ENCODE data around the gene ZNF425.
"Not testable (repeated sequence)": the region's sequence is repeated elsewhere in the genome, so short reads cannot be mapped to it uniquely, and the experiment has no call there.

ZNF425 gene

DNA sequence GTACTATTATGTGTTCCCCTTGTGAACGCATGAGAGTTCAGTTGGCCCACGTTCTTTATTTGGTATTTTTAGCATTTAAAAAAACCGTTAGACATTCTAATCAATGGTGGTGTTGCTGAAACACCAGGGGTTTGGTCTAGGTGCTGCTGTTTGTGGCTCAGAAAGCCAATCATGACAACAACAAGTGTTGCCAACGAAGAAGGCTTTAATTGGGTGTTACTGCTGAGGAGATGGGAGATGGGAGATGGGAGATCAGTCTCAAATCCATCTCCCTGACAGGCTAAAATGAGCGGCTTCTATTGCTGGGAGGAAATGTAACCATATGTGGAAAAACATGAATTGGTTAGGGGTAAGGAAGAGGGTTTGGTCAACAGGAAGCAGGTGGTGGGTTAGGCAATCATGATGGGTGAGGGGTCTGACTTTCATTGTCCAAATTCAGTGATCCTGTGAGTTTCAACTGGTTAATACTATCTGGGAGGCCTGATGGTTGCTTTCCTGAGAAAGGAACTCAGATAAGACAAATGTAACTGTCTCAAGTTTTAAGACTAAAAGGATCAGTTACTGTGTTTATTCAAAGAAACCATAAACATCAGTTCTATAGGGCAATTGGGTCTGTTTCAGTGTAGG is 4.6 kb upstream of the ZNF425 start:
- DNase-seq, result no peak

DNA sequence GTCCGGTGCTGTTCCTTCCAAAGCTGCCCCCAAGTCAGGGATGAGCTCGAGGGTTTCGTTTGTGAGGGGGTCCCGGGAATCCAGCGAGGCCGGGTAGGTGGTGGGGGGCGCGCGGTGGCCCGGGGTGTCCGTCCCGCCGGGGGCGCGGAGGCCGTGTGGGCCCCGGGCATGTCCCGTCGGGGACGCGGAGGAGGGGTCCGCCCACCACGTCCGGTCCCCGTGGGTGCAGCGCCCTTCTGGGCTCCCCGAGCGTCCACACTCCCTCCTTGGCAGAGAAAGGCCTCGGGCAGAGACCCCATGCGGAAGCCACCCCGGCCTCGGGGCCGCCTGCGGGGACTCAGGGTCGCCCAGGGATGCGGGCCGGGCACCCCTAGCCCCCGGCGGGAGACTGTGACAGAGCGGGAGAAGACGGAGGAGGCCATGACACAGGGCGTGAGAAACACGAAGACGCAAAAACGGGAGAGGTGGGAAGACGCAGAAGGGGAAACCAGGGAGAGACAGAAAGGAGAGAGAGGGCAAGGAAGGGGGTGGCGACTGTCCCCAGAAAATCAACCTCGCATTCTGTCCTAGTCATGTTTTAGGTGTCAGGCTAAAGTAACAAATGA is 640 bp upstream of the ZNF425 start:
- DNase-seq, result peak; percentile 75

DNA sequence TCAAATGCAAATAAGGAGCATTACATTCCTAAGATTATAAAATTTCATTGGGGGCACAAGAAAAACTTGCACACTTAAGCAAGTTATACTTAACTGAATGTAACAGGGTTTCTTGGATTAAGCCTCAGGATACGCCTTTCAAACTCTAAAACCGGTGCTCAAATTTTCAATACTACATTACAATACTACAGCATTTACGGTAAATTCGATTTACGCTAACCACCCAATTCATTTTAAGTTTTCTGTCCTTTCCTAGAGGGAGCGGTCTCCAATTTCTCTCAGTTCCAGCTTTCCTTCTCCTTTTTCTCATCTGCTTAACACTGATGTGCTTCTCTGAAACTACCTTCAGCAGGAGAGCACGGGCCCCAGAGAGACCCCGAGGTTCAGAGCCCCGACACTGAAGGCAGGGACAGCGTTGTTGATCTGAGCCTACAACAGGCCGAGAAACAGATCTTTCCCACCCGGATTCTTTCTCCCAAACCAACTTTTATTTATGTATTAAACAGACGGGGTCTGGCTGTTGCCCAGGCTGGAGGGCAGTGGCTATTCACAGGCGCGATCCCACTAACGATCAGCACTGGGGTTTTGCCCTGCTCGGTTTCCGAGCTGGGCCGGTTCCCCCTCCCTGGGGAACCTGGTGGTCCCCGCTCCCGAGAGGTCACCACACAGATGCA is 798 bp downstream of the ZNF425 start:
- no peak for DNase-seq

DNA sequence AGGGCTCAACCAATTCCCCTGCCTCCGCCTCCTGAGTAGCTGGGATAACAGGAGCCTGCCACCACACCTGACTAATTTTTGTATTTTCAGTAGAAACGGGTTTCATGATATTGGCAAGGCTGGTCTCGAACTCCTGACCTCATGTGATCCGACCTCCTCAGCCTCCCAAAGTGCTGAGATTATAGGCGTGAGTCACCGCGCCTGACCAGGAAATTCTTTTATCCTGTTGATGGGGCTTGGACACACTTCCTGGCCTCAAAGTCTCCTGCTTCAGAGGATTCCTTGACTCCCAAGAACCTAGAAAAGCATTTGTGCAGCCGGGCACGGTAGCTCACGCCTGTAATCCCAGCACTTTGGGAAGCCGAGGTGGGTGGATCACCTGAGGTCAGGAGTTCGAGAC is 16.2 kb downstream of the ZNF425 start:
- DNase-seq, result no peak

DNA sequence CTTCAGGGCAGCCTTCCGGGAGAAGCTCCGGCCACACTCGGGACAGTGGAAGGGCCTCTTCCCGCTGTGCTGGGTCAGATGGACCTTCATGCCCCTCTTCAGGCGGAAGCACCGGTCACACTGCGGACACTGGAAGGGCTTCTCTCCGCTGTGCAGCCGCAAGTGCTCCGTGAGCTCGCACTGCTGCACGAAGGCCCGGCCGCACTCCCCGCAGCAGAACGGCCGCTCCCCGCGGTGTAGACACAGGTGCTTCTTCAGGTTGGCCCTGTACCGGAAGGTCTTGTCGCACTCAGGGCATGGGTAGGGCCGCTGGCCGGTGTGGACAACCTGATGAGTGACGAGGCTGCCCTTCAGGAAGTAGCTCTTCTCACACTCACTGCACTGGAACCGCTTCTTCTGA is 21.4 kb downstream of the ZNF425 start:
- DNase-seq, result no peak

DNA sequence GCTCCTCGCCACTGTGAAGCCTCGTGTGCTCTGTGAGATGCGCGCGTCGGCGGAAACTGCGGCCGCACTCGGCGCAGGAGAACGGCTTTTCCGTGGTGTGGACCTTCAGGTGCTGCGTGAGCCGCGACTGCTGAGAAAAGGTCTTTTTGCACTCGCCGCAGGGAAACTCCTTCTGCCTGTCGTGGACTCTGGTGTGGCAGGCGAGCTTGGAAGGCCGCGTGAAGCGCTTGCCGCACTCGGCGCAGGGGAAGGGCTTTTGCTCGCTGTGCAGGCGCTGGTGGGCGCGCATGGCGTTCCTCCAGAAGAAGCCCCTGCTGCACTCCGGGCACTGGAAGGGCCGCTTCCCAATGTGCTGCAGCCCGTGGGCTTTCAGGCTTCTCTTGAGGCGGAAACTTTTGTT is 21.9 kb downstream of the ZNF425 start:
- no peak for DNase-seq

DNA sequence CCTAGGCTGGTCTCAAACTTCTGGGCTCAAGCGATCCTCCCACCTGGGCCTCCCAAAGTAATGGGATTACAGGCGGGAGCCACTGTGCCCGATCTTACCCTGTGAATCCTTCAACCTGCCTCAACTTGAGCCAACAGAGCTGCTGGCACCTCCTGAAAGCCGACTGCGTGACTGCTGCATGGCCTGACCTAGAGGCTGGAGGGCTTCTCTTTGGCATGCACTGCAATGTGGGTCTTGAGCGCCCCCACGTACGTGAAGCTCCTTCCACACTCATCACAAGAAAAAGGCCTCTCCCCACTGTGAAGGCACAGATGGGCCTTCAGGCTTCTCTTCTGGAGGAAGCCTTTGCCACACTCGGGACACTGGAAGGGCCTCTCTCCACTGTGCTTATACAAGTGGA is 22.7 kb downstream of the ZNF425 start:
- no peak for DNase-seq

DNA sequence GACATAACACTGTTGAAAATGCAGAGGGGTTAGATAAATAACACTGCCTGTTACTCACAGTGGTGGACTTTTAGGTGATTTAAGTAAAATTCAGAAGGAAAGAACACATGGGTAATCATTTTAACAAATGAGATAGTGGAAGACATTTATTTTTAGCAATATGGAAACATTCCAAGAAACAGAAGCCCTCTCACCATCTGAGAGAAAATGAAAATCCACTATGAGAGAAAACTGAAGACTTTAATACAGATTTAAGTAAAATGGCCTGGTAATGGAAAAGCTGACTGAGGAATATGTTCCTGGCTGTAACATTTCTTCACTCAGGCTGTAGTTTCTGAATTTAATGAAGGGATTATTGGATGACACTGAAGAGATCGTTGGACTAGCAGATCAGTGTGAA is 23.5 kb downstream of the ZNF425 start:
- DNase-seq, result no peak

DNA sequence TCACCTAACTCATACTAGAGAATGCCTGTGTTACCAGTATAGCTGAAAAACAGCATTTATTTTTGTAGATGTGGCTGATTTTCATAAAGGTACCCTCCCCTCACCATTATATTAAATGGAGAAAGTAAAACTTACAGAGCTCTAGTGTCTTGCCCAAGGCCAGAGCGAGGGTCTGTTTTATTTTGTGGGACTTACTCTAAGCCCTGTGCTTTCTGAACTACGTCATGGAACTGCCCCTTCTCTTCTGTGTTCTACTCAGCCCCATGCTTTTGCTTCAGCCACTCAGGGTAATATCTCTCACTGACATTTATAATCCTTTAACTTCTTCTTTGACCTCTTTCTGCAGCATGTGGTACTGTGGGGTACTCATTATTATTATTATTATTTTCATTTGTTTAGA is 25.3 kb downstream of the ZNF425 start:
- DNase-seq, result no peak

DNA sequence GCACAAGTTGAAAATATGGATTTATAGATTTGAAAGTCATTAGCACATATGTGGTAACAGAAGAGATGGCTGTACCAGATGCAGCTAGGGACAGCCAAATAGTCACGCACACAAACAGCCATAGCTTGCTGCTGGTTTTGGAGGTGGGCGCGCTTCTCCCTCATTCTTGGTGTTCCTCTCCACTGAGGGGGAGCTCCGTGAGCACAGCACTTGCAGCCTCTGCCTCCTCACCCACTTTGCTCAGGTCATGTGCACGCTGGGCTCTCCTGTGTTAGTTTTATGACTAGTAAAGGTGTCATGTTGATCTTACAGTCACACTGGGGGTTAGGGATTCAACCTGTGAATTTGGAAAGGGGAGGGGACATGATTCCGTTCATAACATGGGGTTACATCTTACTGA is 27.1 kb downstream of the ZNF425 start:
- DNase-seq, result no peak

DNA sequence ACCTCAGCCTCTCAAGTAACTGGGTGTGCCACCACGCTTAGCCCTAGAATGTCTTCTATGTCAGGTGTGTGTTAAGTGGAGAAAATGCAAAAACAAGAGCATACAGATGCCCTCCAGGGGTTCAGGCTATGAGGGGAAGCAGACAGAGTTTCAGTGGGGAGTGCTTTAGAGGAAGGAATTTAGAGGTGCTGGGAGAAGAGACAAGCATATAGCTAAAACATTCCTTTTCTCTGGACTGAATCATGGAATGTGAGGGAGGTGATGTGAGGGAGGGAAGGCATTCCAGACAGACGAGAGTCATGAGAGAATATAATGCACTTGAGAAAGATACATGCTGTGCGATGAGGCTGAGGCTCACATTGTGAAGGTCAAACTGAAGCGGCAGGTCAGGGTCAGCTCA is 29.0 kb downstream of the ZNF425 start:
- no peak for DNase-seq

DNA sequence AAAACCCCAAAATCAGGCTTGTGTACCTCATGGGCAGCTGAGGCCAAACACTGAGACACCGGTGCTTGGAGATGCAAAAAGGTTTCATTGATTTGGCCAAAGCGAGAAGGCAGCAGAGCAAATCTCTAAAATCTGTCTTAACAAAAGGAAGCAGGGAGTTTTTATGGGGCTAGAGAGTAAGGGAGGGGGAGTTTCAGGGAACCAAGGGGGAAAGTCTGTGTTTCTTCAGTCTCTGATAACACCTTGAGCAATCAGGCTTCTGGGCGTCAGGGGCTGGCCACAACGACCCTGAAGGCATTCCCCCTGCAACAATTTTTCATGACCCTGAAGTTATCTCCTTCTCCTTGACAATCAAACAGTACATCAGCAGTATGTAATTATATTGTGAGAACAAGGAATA is 32.9 kb downstream of the ZNF425 start:
- DNase-seq, result no peak

DNA sequence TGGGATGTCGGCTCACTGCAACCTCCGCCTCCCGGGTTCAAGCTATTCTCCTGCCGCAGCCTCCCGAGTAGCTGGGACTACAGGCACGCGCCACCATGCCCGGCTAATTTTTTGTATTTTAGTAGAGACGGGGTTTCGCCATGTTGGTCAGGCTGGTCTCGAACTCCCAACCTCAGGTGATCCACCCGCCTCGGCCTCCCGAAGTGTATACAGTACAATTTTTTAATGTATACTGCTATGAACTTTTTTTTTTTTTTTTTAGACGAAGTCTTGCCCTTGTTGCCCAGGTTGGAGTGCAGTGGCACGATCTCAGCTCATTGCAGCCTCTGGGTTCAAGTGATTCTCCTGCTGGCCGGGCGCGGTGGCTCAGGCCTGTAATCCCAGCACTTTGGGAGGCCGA is 33.9 kb downstream of the ZNF425 start:
- not testable (repeated sequence) for DNase-seq

DNA sequence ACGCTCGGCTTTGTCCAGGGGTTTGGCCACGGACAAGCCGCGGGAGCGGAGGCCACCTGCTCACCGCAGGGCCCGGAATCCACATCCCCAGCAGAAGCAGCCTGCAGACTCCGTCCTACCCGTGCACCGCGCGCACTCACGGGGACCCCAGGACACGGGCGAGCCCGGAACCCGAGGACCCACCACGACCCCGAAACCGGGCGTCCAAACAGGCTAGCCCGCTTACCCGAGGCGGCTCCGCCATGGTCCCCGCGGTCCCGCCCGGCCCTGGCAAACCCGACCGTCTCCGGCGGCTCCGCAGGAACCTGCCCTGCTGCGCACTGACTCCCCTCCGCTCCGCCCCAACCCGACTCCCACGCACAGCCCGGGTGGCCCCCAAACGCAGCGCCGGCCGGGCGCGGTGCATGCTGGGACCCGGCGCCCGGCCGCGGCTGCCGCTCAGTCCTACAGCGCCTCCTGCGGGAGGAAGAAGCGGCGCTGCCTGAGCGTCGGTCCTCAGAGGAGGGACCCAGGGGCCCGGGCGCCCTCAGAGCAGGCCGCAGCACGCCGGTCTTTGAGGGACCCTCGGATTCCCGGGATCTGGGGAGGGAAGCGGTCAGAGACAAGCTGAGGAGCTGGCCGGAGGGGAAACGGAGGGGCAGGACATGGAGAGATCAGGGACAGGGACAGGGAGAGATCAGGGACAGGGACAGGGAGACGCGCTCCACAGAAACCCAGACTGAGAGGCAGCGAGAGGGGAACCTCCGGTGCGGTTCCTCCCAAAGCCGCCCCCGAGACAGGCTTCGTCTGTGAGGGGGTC is 35.5 kb downstream of the ZNF425 start, which contains the start of gene ZNF786:
TSS of gene ZNF786 (minus strand) at position 322 of the 799 bp plus-strand sequence. CDS start at position 244, 78 bp downstream.
- DNase-seq, result peak; percentile 95

DNA sequence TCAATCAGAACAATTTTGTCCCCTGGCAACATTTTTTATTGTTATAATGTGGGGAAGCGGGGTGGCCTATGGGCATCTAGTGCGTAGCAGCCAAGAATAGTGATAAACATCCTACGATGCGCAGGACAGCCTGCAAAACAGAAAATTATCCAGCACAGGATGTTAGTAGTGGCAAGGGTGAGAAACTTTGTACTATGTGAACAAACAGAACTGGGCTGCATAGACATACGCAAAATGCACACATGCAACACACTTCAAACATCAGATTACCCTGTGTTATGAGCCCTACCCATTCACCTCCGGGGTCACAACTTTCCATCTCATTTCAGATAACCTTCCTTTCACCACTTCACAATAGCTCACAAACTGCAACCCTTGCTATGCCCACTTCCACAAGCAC is 38.7 kb downstream of the ZNF425 start:
- no peak for DNase-seq

DNA sequence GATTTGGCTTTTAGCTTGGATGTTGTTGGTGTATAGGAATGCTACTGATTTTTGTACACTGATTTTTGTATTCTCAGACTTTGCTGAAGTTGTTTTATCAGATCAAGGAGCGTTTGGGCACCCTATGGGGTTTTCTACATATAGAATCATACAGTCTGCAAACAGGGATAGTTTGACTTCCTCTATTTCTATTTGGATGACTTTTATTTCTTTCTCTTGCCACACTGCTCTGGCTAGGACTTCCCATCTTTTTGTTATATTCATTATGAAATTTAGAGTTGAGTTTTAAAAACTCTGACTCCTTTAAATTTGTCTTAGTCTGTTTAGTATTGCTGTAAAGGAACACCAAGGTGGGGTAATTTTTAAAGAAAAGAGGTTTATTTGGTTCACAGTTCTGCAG is 40.3 kb downstream of the ZNF425 start:
- no peak for DNase-seq

DNA sequence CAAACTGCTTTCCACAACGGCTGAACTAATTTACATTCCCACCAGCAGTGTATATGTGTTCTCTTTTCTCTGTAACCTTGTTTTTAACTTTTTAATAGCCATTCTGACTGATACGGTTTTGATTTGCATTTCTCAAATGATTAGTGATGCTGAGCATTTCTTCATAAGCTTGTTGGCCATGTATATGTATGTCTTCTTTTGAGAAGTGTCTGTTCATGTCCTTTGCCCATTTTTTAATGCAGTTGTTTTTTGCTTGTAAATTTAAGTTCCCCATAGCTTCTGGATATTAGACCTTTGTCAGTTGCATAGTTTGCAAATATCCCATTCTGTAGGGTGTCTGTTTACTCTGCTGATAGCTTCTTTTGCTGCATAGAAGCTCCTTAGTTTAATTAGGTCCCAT is 41.7 kb downstream of the ZNF425 start:
- no peak for DNase-seq

DNA sequence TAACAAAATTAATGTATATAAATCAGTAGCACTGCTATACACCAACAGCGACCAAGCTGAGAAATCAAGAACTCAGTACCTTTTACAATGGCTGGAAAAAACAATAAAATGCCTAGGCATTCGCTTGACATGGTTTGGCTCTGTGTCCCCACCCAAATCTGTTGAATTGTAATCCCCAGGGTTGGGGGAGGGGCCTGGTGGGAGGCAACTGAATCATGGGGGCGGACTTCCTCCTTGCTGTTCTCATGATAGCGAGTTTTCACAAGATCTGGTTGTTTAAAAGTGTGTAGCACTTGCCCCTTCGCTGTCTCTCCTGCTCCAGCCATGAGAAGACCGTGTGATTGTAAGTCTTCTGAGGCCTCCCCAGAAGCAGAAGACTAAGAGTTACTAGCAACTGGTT is 44.2 kb downstream of the ZNF425 start:
- DNase-seq, result no peak

DNA sequence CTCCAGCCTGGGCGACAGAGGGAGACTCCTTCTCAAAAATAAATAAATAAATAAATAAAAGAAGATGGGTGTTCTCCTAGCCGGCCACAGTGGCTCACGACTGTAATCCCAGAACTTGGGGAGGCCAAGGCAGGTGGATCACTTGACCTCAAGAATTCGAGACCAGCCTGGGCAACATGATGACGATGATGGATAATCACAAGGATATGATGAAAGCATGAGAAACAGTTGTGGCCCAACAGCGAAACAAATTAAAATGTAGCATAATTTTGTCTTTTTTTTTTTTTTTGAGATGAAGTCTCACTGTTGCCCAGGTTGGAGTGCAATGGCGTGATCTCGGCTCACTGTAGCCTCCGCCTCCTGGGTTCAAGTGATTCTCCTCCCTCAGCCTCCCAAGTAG is 48.5 kb downstream of the ZNF425 start:
- no peak for DNase-seq

DNA sequence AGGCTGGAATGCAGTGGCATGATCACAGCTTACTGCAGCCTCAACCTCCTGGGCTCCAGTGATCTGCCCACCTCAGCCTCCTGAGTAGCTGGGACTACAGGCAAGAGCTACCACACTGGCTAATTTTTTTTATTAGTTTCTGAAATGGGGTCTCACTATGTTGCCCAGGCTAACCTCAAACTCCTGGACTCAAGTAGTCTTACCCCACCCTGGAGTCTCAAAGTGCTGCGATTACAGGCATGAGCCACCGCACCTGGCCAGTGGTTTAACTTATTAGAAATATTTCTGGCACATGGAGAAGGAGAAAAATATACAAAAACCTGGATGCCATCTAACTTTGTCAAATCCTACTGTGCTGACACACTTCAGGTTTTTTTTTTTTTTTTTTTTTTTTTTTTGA is 50.8 kb downstream of the ZNF425 start:
- DNase-seq, result no peak

DNA sequence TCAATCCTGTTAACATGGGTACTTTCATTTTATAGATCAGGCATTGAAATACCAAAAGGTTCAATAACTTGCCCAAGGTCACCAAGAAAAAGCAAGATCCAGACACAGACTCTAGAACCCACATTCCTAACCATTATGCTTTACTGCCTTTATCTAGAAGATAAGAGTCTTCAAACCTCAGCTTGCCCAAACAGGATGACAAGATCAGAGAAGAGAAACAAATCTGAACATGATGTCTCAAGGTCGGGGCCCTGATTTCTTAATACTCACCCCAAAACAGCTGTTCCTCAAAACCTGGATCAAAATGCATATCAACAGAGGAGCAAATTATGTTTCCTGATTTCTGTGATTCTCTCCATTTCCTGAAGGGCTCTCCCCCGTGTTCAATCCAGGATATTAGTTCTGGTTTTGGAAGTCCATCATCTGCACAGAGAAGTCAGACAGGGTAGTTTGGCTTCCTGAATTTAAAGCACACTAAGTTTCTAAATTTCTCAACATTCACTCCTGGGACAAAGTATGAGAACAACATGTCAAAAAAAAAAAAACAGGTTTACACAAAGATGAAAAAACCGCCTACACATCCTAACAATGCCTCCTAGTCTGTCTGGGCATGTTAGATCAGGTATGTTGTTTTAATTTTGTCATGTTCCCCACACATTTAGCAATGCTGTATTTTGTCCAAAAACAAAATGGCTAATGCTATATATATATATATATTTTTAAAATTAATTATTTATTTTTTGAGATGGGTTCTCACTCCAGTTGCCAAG is 51.8 kb downstream of the ZNF425 start:
- no peak for DNase-seq

DNA sequence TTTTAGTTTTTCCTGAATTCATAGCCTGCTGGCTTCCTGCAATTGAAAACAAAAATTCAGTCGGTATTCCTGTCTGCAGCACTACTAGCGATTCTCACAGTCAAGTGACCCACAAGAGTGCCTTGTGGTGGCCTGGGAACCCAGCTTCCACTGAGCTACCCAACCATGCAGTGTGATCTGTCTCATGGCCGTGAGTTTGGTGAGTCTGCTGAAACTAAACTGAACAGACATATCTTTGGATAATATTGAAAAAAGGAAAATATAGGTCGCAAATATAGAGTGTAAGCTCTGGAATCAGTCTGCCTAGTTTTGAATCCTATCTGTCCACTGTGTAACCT is 53.7 kb downstream of the ZNF425 start:
- DNase-seq, result no peak

All from stimulated activated CD4-positive, alpha-beta T cell treated with anti-CD3 and anti-CD28 coated beads, Interleukin-1b, Interleukin-23, amount 100 ng/mL, for 48 hours (primary cell).